ENCODE measurements around the gene C5orf15. TPM values are rescaled to one million over a fixed set of nuclear protein-coding genes. Genes with fewer than 3 reads are reported as not detected.

C5orf15 gene
- 73.5 and 89.9 TPM in 2 replicates for total RNA-seq

GRCh38 chr5:133968204-133968980 lies at the start of gene C5orf15:
TSS of gene C5orf15 (minus strand) at chr5:133968625. CDS start at chr5:133968584, 41 bp downstream.

GRCh38 chr5:134004626-134005416 lies 36.4 kb upstream of the C5orf15 start, which contains the start of gene VDAC1:
TSS of gene VDAC1 (minus strand) at chr5:134004975. CDS start at chr5:133993012, 11,963 bp downstream.

Other genes with a start within 250 kb of the C5orf15 start
- 355 and 370 TPM in 2 replicates for gene VDAC1, start 36.4 kb upstream of the C5orf15 start, total RNA-seq
- 2.6 and 3.0 TPM in 2 replicates for gene TCF7, start 146.1 kb upstream of the C5orf15 start, total RNA-seq
- 240 and 279 TPM in 2 replicates for gene SKP1, start 208.3 kb upstream of the C5orf15 start, total RNA-seq